Prostate gland (tissue), 2 donors: ENCODE results near the gene LRRC4B.

Experiments
- CTCF ChIP-seq, 4 experiments: fragments of 200-600 bp in 2 of 4; fragments of 450-650 bp in 2 of 4; sonication (generic) in 2 of 4; IDR thresholded peaks; 1 replicate in 3 of 4; 2 replicates in 1 of 4; pipeline ENCODE4 v1.5.1; 2016 to 2019; ENCODE audit warnings: antibody characterized with exemption in 4 of 4, mild to moderate bottlenecking in 2 of 4, moderate library complexity in 2 of 4
- POLR2AphosphoS5 ChIP-seq: sonication (generic); formaldehyde crosslinking; IDR thresholded peaks from one replicate; pipeline ENCODE4 v1.6.1; 2017; ENCODE audit warnings: antibody characterized with exemption

- no peak for TF ChIP-seq CTCF (IDR thresholded peaks at IDR 0.05)
- TF ChIP-seq POLR2AphosphoS5, result no peak
Observed at GRCh38 chr19:50602935-50603334, 34.7 kb upstream of the LRRC4B start.
